BJ (cell line): ENCODE measurements around the gene GNG14. TPM values are rescaled to one million over a fixed set of nuclear protein-coding genes. Genes with fewer than 3 reads are reported as not detected.
A peak's percentile ranks its signal among the peaks of the same experiment; 100 is the strongest.
"Not testable (repeated sequence)": the region's sequence is repeated elsewhere in the genome, so short reads cannot be mapped to it uniquely, and the experiment has no call there.

ENCODE experiments used
- CTCF ChIA-PET: fragments of 350-600 bp; formaldehyde crosslinking; extraction: SDS; loops from one replicate; lab custom pipeline; 2021; ENCODE audit warnings: antibody characterized with exemption, inconsistent platforms; lab: Yijun Ruan, JAX
- POLR2A ChIA-PET: fragments of 300-600 bp; sonication (Branson Sonifier 250); formaldehyde crosslinking; extraction: SDS; loops from one replicate; lab custom pipeline; 2021; ENCODE audit warnings: antibody characterized with exemption; lab: Charles Lee
- DNase-seq: peaks from one replicate; pipeline ENCODE4 v3.0.0-alpha.2; 2011; ENCODE audit warnings: low read depth
- H3K27me3 ChIP-seq: 2 replicates; pipeline ENCODE4 v1.6.0; 2011; ENCODE audit warnings: low read length; ENCODE audit not compliant: control insufficient read depth, insufficient read depth
- H3K36me3 ChIP-seq: 2 replicates; pipeline ENCODE4 v1.5.1; 2011; ENCODE audit warnings: low read length; ENCODE audit not compliant: control insufficient read depth, insufficient read depth
- H3K4me3 ChIP-seq: 2 replicates; pipeline ENCODE4 v1.5.1; 2011; ENCODE audit warnings: low read depth, mild to moderate bottlenecking, control low read depth, low read length
- CTCF ChIP-seq: IDR thresholded peaks from 2 replicates; pipeline ENCODE4 v1.5.1; 2011; ENCODE audit warnings: low read depth, mild to moderate bottlenecking, control low read depth, inconsistent platforms, low read length, moderate library complexity; ENCODE audit not compliant: insufficient read depth
- polyA plus RNA-seq: library from polyadenylated mRNA; depleted of rRNA; stranded (reverse); fragments of >200 nt; gene quantifications from 2 replicates; pipeline ENCODE4 v1.2.3, GENCODE V29; 2011

GNG14 gene
- polyA plus RNA-seq, 1 experiment: not detected

GRCh38 chr19:12676928-12677327, 10.9 kb upstream of the GNG14 start:
- no peak for TF ChIP-seq CTCF
- CTCF ChIA-PET: interaction anchor here (0.6 to 3.9 kb wide), 10 partner anchors 9 to 617 kb away, joined by 3 to 16 read pairs (median 4); partner anchors contain the start of gene FBXW9
- no peaks in the 10 kb centered on the region for H3K27me3 ChIP-seq
- H3K4me3 ChIP-seq: no peak overlapping the region
- peaks cover 35% of the 10 kb centered on the region for H3K36me3 ChIP-seq
- POLR2A ChIA-PET: no interaction called here
- no peak for DNase-seq

- H3K36me3 ChIP-seq: peaks cover 30% of the 10 kb centered on the region
- DNase-seq, H3K4me3 ChIP-seq, H3K27me3 ChIP-seq: not testable (repeated sequence)
- ChIA-PET POLR2A (interaction anchor here (0.5 kb wide), 1 partner anchor 72 kb away, joined by 4 read pairs; no protein-coding TSS in a partner anchor), CTCF (interaction anchor here (0.7 to 3.9 kb wide), 5 partner anchors 9 to 169 kb away, joined by 3 to 16 read pairs (median 4); no protein-coding TSS in a partner anchor)
These were observed 9.8 kb upstream of the GNG14 start for GRCh38 chr19:12678039-12678438.

GRCh38 chr19:12680034-12680433, 7.8 kb upstream of the GNG14 start:
- CTCF ChIA-PET: interaction anchor here (1.0 to 2.5 kb wide), 3 partner anchors 8 to 78 kb away, joined by 4 to 9 read pairs (median 5); no protein-coding TSS in a partner anchor
- peaks cover 21% of the 10 kb centered on the region for H3K36me3 ChIP-seq
- POLR2A ChIA-PET: no interaction called here

GRCh38 chr19:12681074-12681987, 6.5 kb upstream of the GNG14 start, which contains the start of gene DHPS:
TSS of gene DHPS (minus strand) at chr19:12681880. CDS start at chr19:12681766, 114 bp downstream.
- ChIA-PET CTCF (interaction anchor here (0.6 to 2.5 kb wide), 5 partner anchors 9 to 126 kb away, joined by 3 to 9 read pairs (median 3); no protein-coding TSS in a partner anchor), POLR2A (no interaction called here)
- no peaks in the 10 kb centered on the region for H3K27me3 ChIP-seq
- DNase-seq: peak; percentile 85
- no peak for TF ChIP-seq CTCF
- peak within 1 kb of the TSS; percentile 66 for H3K4me3 ChIP-seq
- H3K36me3 ChIP-seq: peaks cover 11% of the 10 kb centered on the region

More at GRCh38 chr19:12680034-12680433, 7.8 kb upstream of the GNG14 start:
- DNase-seq: no peak
- no peak for TF ChIP-seq CTCF
- no peak overlapping the region for H3K4me3 ChIP-seq
- H3K27me3 ChIP-seq: no peaks in the 10 kb centered on the region

GRCh38 chr19:12685831-12686230, 2.0 kb upstream of the GNG14 start:
- Histone ChIP-seq H3K27me3 (no peaks in the 10 kb centered on the region), H3K36me3 (peaks cover 5% of the 10 kb centered on the region), H3K4me3 (no peak overlapping the region)
- ChIA-PET CTCF (interaction anchor here (1.1 to 1.7 kb wide), 3 partner anchors 9 to 162 kb away, joined by 3 to 5 read pairs (median 4); no protein-coding TSS in a partner anchor), POLR2A (no interaction called here)
- TF ChIP-seq CTCF: no peak
- DNase-seq: no peak
